ENCODE measurements around the gene PTPRK. TPM values are rescaled to one million over a fixed set of nuclear protein-coding genes. Genes with fewer than 3 reads are reported as not detected.

Gene PTPRK
- total RNA-seq, 1 donor from 2014 or later = 1.9 TPM

DNA sequence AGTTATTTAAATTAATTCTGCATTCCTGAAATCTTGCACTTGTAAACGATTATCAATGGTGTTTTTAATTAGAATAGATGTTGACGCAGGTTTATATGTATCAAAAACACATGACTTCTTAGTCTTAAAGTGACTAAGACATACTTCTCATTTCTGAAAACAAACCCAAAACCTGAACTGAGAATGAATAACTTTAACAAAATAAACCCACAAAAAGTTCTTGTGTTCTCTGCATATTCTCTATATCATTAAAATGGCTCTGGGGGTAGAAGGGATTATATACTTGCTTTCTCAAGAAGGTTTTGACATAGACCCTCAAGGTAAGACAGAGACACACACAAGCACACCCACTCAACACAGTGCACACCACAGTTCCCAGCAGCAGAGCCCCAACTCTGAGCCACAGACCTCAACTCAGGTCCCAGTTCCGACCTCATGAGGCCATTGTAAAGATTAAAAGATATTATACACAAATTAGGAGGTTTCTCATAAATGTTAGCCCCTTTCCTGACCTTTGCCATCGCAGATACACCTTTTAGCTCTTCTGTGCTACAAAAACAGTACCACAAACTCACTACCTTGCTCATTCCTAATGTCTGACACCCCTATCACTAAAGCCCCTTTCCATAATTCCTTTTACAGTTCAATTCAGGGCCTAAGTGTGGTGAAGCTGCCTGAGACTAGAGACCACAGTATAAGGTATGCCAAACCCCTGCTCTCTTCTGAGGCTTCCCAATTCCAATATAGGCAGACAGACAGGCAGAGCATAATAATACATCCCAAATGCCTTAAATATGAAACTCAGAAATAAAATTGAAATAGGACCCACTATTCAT lies 267.8 kb downstream of the PTPRK start:
- intact Hi-C loops (cut with micrococcal nuclease) = no loop called here

DNA sequence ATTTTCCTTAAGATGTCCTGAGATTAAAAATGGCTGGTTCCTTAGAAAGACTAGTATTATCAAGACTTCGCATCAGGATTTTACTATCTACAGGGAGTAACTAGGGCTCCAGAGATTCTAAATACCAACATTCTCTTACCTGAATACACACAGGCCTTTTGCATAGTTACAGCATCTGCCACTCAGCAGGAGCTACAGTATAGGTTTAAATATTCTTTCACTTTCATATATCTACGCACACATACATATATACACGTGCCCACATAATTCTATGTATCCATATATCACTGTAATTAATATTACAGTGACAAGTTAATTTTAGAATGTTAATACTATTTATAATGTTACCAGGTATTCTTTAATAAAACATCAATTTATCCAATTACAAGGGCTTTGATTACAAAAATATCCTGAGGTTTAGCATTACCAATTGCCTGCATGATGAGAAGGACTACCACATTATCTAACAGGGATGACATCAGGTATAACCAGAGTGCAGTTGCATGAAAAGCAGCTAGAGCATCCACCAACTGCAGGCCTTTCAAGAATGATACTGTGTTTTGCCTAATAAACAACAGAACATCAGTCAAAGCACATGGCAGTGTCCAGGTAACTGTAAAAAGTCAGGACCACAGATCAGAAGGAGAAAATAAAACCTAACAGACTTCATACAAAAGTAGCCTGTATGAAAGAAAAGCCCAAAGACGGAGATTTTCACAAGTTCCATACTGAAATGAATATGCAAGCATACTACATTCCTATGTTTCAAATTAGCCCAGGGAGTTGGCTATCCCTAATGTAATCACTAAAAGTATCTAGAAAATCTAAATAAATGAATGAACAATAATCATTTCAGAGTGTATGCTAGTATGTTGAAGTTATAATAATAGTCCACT lies 268.7 kb downstream of the PTPRK start:
- intact Hi-C loops (cut with micrococcal nuclease) = no loop called here

DNA sequence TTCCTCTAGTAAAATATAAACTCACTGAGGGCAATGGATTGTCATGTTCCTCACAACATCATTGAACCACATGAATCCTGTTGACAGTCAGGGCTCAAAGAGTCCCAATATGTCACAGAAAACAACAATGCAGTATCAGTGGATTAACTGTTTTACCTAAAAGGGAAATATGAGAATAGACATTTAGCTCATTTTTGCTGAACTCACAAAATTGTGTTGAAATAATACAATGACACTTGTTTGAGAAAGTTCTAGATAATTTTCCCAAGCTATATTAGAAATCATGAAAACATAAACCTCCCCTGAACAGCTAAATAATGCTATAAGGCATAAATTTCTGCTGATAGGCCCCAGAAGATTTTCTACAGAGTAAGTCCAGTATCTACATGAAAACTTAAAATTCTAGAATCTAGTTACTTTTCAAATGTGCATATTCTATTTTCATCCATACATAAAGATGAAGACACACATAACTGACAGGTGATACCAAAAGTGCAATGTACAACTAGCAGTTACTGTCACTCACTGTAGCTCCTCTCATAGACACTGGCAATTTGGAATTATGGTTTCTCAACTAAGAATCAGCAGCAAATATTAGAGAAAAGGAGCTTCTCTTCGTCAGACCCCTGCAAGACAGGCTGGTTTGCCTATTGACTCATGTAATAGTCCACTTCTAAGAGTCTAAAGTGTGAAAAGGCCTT lies 269.9 kb downstream of the PTPRK start:
- intact Hi-C loops (cut with micrococcal nuclease) = no loop called here

DNA sequence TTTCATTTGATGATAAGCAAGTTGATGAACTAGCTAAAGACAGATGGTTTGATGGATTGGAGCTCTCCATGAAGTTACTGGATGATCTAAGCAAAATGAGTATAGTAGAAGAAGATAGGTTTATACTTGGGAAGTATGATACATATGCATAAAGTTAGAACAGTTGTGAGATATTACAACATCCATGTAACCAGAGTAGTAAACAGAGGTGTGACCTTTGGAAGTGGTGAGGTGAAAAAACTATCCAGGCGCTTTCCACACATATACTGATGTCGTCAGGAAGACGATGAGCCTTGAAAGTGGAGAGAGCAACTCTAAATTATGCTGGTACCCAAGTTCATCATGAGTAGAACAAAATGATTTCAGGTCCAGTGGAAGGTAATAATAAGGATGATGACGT lies 271.0 kb downstream of the PTPRK start:
- intact Hi-C loops (cut with micrococcal nuclease) = no loop called here

DNA sequence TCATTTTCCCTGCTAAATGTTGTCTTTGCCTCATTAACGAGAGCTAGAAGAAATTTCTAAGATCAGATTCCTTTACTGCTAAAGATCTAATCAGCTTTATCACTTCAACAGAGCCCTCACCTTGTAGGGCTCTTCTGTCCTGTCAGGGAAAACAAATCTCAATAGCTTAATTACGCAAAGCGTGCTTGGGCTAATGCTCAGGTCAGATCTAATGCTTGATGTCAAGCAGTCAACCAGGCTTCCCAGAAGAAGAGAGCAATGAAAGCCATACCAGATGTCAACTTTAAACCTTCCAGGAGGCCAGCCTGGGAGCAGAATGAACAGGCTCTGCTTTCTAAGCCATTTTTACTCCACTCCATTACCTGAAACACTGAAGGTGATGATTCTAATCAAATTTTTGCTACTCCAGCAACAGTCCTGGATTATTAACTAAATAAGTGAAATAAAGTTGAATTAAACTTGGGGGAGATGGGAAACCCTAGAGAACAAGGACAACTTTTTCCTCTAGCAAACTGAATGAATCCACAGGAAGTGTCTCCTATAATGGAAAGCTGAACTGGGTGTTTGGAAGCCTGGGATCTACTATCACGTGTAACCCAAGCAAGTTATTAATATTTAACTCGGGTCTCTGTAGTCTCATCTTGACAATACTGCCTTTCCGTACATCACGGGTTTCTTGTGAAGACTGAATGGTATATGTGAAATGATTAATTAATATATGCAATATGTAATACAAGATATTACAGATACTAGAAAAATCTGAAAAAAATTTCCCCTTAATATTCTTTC lies 273.7 kb downstream of the PTPRK start:
- intact Hi-C loops (cut with micrococcal nuclease) = no loop called here

DNA sequence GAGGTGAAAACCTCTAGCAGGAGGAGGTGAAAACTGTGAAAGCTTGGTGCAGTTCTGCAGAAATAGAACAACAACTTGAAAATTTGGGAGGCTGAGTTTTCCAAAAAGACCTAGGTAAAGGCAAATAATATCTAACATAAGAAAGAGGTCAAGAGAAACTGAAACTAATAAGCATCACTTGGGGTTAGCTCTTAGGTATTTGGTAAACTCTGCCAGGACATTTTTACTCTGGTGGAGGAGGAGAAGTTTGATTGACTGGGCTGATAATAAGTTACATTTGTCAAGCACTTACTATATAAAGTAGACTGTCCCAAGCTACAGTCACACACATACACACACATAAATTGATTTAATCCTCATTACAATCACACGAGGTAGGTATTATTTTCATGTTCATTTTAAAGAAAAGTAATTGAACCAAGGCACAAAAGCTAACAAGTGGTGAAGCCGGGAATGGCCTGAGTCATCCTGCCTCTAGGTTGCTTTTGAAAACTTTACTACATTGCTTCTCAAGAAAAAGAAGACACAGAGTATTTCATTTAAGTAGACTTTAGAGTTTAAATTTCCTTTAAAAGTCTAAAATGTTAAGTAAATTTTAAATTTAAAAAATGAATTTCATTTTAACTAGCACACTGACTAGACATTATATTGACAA lies 275.5 kb downstream of the PTPRK start:
- intact Hi-C loops (cut with micrococcal nuclease) = no loop called here

DNA sequence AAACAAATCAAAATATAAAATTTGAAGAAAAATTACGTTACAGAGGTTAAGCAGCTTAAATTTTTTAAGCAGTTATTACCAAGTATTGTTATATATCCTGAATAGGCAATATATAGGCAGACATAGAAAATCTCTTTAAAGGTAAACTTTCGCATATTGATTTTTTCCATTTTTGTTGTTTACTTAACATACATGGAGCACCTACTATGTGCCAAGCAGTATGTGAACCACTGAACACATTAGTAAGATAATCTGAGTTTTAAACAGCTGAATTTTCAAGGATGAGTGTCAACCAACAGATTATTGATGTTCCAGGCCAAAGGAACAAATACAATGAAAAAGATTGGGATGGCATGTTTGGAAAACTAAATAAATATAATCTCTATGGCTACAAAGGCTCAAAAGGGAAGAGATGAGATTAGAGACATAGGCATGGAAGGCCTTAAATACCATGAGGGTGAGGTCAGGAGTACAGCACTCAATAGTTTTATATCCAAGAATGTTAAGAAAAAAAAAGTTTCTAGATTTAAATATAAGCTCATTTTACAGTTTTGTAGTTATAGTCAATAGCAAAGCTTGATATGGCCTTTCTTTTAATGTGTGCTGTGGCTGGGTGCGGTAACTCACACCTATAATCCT lies 277.5 kb downstream of the PTPRK start:
- intact Hi-C loops (cut with micrococcal nuclease) = no loop called here

DNA sequence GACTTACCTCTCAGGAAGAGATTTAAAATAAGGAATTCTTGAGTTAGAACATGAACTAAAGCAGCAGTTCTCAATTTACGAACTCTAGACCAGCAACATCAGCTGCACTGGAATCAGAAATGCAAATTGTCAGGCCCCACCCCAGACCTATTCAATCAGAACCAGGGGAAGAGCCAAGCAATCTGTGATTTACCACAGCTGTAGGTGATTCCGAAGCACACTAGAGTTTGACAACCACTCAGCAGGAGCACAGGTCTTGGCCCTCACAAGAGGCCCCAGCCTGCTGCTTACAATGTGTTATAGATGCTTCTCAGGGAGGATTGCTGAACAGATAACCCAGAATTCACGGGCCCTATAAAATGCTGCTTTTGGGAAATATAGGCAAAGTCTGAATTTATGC lies 279.2 kb downstream of the PTPRK start:
- intact Hi-C loops (cut with micrococcal nuclease) = no loop called here

DNA sequence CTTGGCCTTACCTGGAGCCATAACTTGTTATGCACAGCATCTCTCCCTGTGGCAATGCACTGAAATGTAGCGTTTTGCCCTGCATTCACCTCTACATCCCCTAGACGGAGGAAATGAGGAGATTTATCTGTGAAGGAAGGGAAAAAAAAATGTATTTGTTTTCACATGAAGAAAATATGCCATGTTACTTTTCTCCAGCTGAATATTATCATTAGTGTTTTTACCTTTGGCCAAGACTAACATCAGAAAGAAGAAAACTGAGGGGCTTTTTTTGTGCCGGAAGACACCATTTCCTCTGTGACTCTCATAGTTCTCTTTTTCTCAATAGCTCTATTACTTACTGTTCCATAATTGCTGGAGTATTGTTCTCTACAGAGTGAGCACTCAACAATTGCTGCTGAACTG lies 280.4 kb downstream of the PTPRK start:
- intact Hi-C loops (cut with micrococcal nuclease) = no loop called here

DNA sequence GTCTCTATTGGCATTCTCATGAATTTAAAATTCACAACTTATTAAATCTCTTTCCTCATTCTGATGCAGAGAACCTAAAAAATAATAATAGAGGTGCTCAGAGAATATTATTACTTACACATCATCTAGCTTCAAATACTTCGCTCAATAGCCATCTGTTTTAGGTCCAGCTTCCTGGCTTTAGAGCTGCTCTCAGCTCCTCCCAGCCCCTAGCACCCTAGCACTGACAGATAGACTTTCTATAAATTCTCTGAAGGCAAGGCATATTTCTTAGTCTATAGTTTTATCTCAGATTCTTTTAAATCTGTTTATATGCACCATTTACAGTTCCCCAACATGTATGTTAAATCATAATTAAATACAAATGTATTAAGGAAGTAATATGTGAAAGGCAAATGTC lies 281.3 kb downstream of the PTPRK start:
- intact Hi-C loops (cut with micrococcal nuclease) = no loop called here

DNA sequence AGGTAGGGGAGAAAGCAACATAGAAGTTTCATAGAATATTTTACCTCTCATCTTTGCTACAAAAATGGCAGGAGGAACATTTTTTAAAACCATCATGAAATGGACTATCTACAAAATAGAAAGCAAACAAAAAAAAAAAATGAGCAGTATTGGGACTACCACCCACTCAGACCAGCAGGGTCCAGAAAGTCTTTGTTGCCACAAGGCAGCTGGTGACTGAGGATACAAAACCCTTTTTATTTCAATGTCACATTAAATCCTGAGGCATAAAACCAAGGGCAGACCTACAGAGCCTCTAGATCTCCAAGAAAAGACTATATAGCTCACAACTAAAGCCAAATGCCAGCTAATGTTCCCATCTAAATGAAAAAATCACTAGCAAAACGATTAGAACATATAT lies 282.2 kb downstream of the PTPRK start:
- intact Hi-C loops (cut with micrococcal nuclease) = no loop called here

DNA sequence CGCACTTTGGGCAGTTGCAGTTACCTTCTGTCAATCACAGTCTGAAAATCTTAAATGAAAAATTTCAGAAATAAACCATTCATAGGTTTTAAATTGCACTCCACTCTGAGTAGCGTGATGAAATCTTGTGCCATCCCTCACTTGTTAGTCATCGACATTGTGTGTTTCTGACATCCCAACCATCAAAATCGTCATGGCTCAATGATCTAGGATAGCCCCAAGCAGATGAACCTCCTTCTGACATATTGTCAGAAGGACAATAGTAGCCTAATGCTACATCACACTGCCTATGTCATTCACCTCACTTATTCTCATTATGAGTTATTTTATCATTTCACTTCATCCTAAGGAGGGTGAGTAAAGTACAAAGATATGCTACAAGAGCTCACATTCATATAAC lies 284.8 kb downstream of the PTPRK start:
- intact Hi-C loops (cut with micrococcal nuclease) = no loop called here

DNA sequence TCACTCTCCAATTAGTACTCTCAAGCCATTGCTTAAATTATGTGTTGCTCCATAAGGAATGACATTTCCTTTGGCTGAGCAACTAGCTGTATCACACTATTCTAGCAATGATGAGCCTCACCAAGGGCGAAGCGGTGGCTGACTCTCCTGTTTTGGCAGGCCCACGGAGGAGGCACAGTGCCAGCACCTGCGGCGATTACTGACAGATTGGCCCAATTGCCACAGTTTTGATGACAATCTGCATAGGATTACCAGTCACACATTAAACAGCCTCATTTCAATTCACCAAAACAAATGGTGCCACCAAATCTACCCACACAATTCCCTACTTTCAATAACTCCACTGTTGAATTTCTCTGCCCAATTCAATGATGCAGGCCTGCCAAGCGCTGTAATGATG lies 286.9 kb downstream of the PTPRK start:
- intact Hi-C loops (cut with micrococcal nuclease) = no loop called here

DNA sequence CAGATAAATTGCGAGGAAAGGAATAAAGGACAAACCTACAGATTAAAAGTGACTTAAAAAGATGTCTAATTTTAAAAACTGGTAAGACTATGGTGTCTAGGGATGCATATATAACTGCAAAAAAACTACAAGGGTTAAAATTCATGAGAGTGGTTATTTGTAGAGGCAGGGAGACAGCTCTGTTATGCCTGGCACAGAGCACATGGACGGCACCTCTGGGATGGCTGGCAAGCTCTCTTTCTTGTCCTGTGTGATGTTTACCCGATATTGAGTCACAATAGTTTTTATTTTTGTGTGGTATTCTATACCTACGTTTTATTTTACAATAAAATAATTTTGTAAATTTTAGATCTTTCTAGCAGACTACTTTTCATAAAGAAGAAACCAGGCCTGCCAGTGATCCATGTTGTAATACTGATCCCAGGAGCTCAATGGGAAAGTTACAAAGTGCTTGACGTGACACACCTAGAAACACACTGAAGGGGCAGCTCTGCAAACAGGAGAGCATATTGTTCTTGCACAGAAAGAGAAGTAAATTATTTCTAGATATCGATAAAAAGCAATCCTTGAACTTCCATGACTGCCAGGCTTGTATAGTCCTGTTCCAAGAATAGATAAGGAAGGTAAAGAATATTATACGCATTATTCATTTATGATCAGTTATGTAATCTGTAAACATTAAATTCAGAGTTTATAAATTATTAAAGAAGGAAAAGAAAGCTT lies 290.0 kb downstream of the PTPRK start:
- intact Hi-C loops (cut with micrococcal nuclease) = no loop called here

DNA sequence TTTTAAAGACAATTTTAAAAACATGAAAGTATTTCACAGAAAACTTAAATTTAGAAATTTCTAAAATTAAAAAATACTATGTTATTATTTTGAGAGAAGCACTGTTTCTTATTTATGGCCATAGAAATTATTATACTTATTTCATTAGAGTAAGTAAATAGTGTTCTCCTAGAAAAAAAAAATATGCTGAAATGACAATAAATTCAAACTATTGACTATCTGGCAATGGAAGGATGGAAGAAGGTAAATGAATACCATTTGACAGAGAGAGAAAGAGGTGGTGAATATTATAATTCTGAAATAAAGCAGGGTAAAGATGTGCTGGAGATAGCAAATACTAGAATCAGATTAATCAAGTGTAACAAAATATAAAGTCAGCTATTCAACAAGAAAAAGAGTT lies 294.8 kb downstream of the PTPRK start:
- intact Hi-C loops (cut with micrococcal nuclease) = no loop called here

DNA sequence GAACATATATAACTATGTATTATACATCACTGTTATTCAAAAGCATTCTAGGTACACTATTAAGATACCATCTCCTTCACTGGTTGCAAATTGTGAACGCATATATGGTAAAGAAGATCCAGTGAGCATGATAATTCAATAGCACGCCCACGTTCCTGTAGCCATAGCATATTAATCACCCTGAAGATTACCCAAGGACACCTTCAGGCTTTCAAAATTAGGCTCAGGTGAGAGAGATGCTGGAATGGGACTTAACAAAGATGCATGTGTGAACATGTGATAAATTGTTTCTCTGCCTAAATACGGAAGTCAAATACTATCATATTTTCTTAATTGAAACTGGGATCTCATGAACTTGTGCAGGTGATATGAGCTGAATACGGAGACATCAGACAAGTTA lies 303.5 kb downstream of the PTPRK start:
- intact Hi-C loops (cut with micrococcal nuclease) = no loop called here

DNA sequence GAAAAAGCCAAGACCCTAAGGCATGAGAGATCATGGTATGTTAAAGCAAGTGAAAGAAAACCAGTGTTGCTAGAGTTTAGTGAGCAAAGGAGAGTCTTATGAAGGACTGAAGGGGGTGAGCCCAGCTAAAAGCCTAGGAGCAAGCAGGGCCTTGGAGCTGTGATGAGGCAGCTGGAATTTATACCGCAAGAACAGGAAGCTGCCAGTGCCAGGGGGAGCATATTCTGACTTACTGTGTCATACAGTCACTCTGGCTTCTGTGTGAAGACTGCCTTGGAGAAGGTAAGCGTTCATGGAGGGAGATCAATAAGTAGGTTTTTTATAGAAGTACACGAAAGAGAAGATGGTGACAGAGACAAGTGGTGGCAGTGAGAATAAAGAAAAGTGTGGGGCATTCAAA lies 310.6 kb downstream of the PTPRK start:
- intact Hi-C loops (cut with micrococcal nuclease) = no loop called here

DNA sequence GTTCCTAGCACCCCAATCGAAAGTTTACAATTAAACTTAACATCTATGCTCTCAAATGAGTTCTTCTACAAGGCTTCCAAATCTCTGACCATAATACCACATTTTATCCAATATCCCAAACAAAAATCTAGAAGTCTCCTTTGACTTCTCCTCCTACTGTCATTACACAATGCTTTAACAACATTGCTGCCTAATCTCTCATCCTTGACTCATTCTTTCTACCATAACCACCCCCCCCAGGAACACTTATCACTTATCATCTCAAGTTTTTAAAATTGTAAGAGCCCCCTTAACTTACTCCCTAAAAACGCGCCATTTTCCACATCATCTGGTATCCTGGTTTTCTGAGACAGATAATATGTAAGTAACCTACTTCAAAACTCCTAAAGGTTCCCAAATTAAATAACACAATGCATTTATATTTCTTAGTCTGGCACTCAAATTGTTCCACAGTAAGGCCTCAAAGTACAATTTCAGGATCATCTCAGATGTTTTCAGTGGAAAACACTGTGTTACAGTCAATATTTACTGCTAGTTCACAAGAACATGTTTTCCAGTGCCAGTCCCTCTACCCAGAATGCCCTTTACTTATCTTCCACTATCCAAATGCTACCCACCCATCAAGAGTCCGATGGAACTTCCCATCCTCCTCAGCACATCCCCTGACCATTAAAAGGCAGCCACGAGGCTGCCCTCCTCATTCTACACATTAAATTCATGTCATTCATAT lies 311.4 kb downstream of the PTPRK start:
- intact Hi-C loops (cut with micrococcal nuclease) = no loop called here

DNA sequence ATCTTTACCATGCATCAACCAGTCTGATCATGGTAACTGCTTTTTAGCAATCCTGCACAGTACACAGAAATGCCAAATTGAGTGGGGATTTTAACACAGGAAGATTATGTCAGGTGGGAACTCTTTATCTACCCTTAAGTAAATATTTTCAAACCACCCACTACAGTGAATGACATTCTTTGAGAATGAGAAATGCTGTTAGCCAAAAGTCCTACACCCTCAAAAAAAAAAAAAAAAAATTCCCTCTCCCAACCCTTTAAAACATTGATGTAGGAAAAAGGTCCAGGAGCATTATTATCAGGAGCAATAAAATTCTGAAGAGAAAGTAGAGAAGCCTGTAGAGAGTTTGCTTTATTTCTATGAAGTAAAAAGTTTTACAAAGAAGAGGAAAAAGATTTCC lies 312.3 kb downstream of the PTPRK start:
- intact Hi-C loops (cut with micrococcal nuclease) = no loop called here
